OCI-LY1 (cell line): Measurements from ENCODE around the gene KLHL25.

Source experiments
- CTCF ChIP-seq: fragments of 200-600 bp; sonication (generic), shearing (Covaris generic); IDR thresholded peaks from 2 replicates; pipeline ENCODE4 v1.5.1; 2017; ENCODE audit warnings: mild to moderate bottlenecking, antibody characterized with exemption, low read length, moderate library complexity, mixed read lengths
- EZH2 ChIP-seq: fragments of 200-600 bp; sonication (generic), shearing (Covaris generic); IDR thresholded peaks from 2 replicates; pipeline ENCODE4 v1.8.0; 2017; ENCODE audit warnings: borderline replicate concordance, mixed run types, mild to moderate bottlenecking, antibody characterized with exemption, low read length, moderate library complexity, mixed read lengths

- TF ChIP-seq CTCF: no peak
- TF ChIP-seq EZH2: no peak
Observed at GRCh38 chr15:85749261-85750151, 45.2 kb downstream of the KLHL25 start.
